DOHH2 (cell line): ENCODE results near the gene ENTPD8.

Source experiments
- H3F3A ChIP-seq: fragments of 200-600 bp; sonication (generic), shearing (Covaris generic); 2 replicates; pipeline ENCODE4 v1.6.0; 2016; ENCODE audit warnings: antibody characterized with exemption, mild to moderate bottlenecking; ENCODE audit not compliant: control insufficient read depth, insufficient read depth
- H3K27ac ChIP-seq: fragments of 200-600 bp; sonication (generic); 2 replicates; pipeline ENCODE4 v1.5.1; 2014; ENCODE audit warnings: low read depth, mild to moderate bottlenecking, low read length, moderate library complexity
- H3K27me3 ChIP-seq: fragments of 200-600 bp; sonication (generic); 2 replicates; pipeline ENCODE4 v1.6.1; 2014; ENCODE audit warnings: mild to moderate bottlenecking, low read length, mixed read lengths; ENCODE audit not compliant: control insufficient read depth
- H3K36me3 ChIP-seq: fragments of 200-600 bp; sonication (generic); 2 replicates; pipeline ENCODE4 v1.6.1; 2014; ENCODE audit warnings: mild to moderate bottlenecking, low read length, moderate library complexity, mixed read lengths; ENCODE audit not compliant: control insufficient read depth
- H3K4me1 ChIP-seq: fragments of 200-600 bp; sonication (generic); 2 replicates; pipeline ENCODE4 v1.6.1; 2014; ENCODE audit warnings: mild to moderate bottlenecking, low read length, mixed read lengths; ENCODE audit not compliant: control insufficient read depth
- H3K4me2 ChIP-seq: fragments of 200-600 bp; sonication (generic); 2 replicates; pipeline ENCODE4 v1.6.0; 2014; ENCODE audit warnings: mild to moderate bottlenecking, low read length, moderate library complexity
- H3K4me3 ChIP-seq: fragments of 200-600 bp; sonication (generic); 2 replicates; pipeline ENCODE4 v1.5.1; 2014; ENCODE audit warnings: mild to moderate bottlenecking, low read length, mixed read lengths
- H3K79me2 ChIP-seq: fragments of 200-600 bp; sonication (generic); 2 replicates; pipeline ENCODE4 v1.6.1; 2014; ENCODE audit warnings: mild to moderate bottlenecking, low read length, mixed read lengths; ENCODE audit not compliant: control insufficient read depth
- H3K9me2 ChIP-seq: fragments of 200-600 bp; sonication (generic); replicated peaks from 2 replicates; pipeline ENCODE4 v1.6.1; 2014; ENCODE audit warnings: mild to moderate bottlenecking, low read length, mixed read lengths; ENCODE audit not compliant: control insufficient read depth
- H3K9me3 ChIP-seq: fragments of 200-600 bp; sonication (generic); 2 replicates; pipeline ENCODE4 v1.6.1; 2014; ENCODE audit warnings: antibody characterized with exemption, low read length, mixed read lengths; ENCODE audit not compliant: control insufficient read depth, insufficient read depth
- H4K20me1 ChIP-seq: fragments of 200-600 bp; sonication (generic); 2 replicates; pipeline ENCODE4 v1.6.0; 2014; ENCODE audit warnings: low read depth, mild to moderate bottlenecking, antibody characterized with exemption, low read length, moderate library complexity; ENCODE audit not compliant: control insufficient read depth, insufficient read depth
- CTCF ChIP-seq: fragments of 200-600 bp; sonication (generic); IDR thresholded peaks from one replicate; pipeline ENCODE4 v1.5.1; 2014; ENCODE audit warnings: antibody characterized with exemption, mild to moderate bottlenecking, low read depth, low read length; ENCODE audit not compliant: poor library complexity, severe bottlenecking
- EZH2phosphoT487 ChIP-seq: fragments of 200-600 bp; sonication (generic); IDR thresholded peaks from 2 replicates; pipeline ENCODE4 v1.6.1; 2017; ENCODE audit warnings: borderline replicate concordance, mild to moderate bottlenecking, antibody characterized with exemption, low read length, moderate library complexity, mixed read lengths

ENTPD8 gene

GRCh38 chr9:137465720-137466388, 24.7 kb upstream of the ENTPD8 start:
- H3K4me3 ChIP-seq = no peak overlapping the region
- H3K4me1 ChIP-seq = peaks cover 27% of the 10 kb centered on the region
- H3K9me2 ChIP-seq = no peaks in the 10 kb centered on the region
- H3K9me3 ChIP-seq = no peaks in the 10 kb centered on the region
- H3F3A ChIP-seq = no peaks in the 10 kb centered on the region; the same call in 1 of the 2 replicates
- H3K27me3 ChIP-seq = no peaks in the 10 kb centered on the region
- no peaks in the 10 kb centered on the region for H3K79me2 ChIP-seq
- H3K4me2 ChIP-seq = no peak overlapping the region
- H3K36me3 ChIP-seq = no peaks in the 10 kb centered on the region
- no peak overlapping the region for H3K27ac ChIP-seq
- TF ChIP-seq CTCF = no peak
- TF ChIP-seq EZH2phosphoT487 = no peak
- H4K20me1 ChIP-seq = no peaks in the 10 kb centered on the region

GRCh38 chr9:137465000-137465719, 24.0 kb upstream of the ENTPD8 start:
- TF ChIP-seq EZH2phosphoT487 (no peak), CTCF (no peak)
- Histone ChIP-seq H3K4me3 (no peak overlapping the region), H3K9me3 (no peaks in the 10 kb centered on the region), H4K20me1 (no peaks in the 10 kb centered on the region), H3K36me3 (no peaks in the 10 kb centered on the region), H3K4me1 (peaks cover 34% of the 10 kb centered on the region), H3K9me2 (no peaks in the 10 kb centered on the region), H3K27ac (no peak overlapping the region), H3K79me2 (no peaks in the 10 kb centered on the region), H3K4me2 (no peak overlapping the region), H3K27me3 (no peaks in the 10 kb centered on the region), H3F3A (no peaks in the 10 kb centered on the region; the same call in 1 of the 2 replicates)

GRCh38 chr9:137464291-137464999, 23.3 kb upstream of the ENTPD8 start:
- Histone ChIP-seq H3K4me2 (no peak overlapping the region), H3K27ac (no peak overlapping the region), H3K27me3 (no peaks in the 10 kb centered on the region), H3K79me2 (no peaks in the 10 kb centered on the region), H3K9me3 (no peaks in the 10 kb centered on the region), H3K36me3 (no peaks in the 10 kb centered on the region), H3K4me1 (peaks cover 41% of the 10 kb centered on the region), H4K20me1 (no peaks in the 10 kb centered on the region), H3F3A (no peaks in the 10 kb centered on the region; the same call in 1 of the 2 replicates), H3K4me3 (no peak overlapping the region), H3K9me2 (no peaks in the 10 kb centered on the region)
- TF ChIP-seq CTCF = no peak
- TF ChIP-seq EZH2phosphoT487 = no peak
